DMS 273 (cell line): ENCODE data around the gene IGSF3.
"Not testable (repeated sequence)": the region's sequence is repeated elsewhere in the genome, so short reads cannot be mapped to it uniquely, and the experiment has no call there.

Experiments used
- DNase-seq: peaks from one replicate; lab custom pipeline; 2025; ENCODE audit not compliant: unreplicated experiment; lab: John Stamatoyannopoulos, UW

Gene IGSF3

GRCh38 chr1:116580446-116581322 lies 86.8 kb downstream of the IGSF3 start:
- DNase-seq, result no peak

GRCh38 chr1:116579259-116579875 lies 88.2 kb downstream of the IGSF3 start:
- no peak for DNase-seq

GRCh38 chr1:116578581-116578980 lies 89.0 kb downstream of the IGSF3 start:
- DNase-seq, result no peak

GRCh38 chr1:116577759-116578314 lies 89.7 kb downstream of the IGSF3 start:
- no peak for DNase-seq

GRCh38 chr1:116574581-116575291 lies 92.8 kb downstream of the IGSF3 start:
- peak; percentile 82 for DNase-seq

- no peak for DNase-seq
Measured at GRCh38 chr1:116573431-116574095, 94.0 kb downstream of the IGSF3 start.

GRCh38 chr1:116572771-116573430 lies 94.6 kb downstream of the IGSF3 start:
- DNase-seq, result no peak

GRCh38 chr1:116572099-116572498 lies 95.4 kb downstream of the IGSF3 start:
- no peak for DNase-seq

GRCh38 chr1:116571215-116571919 lies 96.2 kb downstream of the IGSF3 start:
- DNase-seq, result peak; percentile 27

- DNase-seq, result peak; percentile 95
Measured at GRCh38 chr1:116570358-116571214, 96.9 kb downstream of the IGSF3 start, which contains the start of gene CD58. Gene CD58 (minus strand): TSS chr1:116571026. CDS start chr1:116570972, 54 bp downstream.

- peak; percentile 61 for DNase-seq
Measured at GRCh38 chr1:116569776-116570357, 97.7 kb downstream of the IGSF3 start.

GRCh38 chr1:116569381-116569670 lies 98.2 kb downstream of the IGSF3 start:
- DNase-seq, result peak; percentile 9

- no peak for DNase-seq
Measured at GRCh38 chr1:116568662-116569380, 98.7 kb downstream of the IGSF3 start.

- no peak for DNase-seq
Measured at GRCh38 chr1:116567790-116568661, 99.5 kb downstream of the IGSF3 start.

- no peak for DNase-seq
Measured at GRCh38 chr1:116565222-116565621, 102.3 kb downstream of the IGSF3 start.

GRCh38 chr1:116564426-116564825 lies 103.1 kb downstream of the IGSF3 start:
- no peak for DNase-seq

- not testable (repeated sequence) for DNase-seq
Measured at GRCh38 chr1:116562465-116562864, 105.1 kb downstream of the IGSF3 start.
